ENCODE data around the gene CCDC61. TPM values are rescaled to one million over a fixed set of nuclear protein-coding genes. Genes with fewer than 3 reads are reported as not detected.

The CCDC61 gene
- total RNA-seq, 1 experiment from 2014 or later, result 6.6 TPM

GRCh38 chr19:46040125-46040524, 44.9 kb downstream of the CCDC61 start:
- DNase-seq (ENCODE audit: low read depth), result no peak

GRCh38 chr19:46040952-46041500, 45.8 kb downstream of the CCDC61 start, which contains the start of gene IGFL4:
Gene IGFL4, minus strand, starts transcription at chr19:46041002. Its CDS starts 40 bp downstream, at chr19:46040962.
- peak; percentile 89 for DNase-seq (ENCODE audit: low read depth)

DNA sequence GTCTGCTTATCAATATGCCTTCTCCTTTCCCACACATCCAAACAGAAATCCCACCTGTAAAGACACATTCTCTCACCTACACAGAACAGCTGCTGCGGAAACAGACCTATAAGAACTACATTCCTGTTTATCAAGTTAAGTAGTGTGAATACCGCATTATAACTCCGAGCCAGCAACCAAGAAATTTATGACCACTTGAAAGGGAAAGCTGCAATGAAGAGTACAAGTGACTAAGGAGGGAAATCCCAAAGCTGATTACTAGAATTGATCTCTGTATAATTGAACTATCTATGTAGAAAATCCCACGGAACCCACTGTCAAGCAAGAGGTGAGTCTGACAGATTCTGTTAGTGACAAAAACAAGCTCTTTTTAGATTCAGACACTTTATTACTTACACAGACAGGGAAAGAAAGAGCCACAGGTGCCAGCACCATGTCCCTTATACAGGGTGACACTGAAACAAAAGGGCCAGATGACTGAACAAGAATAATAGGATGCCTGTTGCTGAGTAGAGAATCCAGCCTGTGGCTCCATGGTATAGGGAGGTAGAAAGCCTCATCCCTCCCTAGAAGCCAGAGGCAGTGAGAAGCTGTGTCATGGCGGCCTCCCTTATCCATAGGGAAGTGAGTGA, 47.1 kb downstream of the CCDC61 start:
- DNase-seq (ENCODE audit: low read depth), result no peak

DNA sequence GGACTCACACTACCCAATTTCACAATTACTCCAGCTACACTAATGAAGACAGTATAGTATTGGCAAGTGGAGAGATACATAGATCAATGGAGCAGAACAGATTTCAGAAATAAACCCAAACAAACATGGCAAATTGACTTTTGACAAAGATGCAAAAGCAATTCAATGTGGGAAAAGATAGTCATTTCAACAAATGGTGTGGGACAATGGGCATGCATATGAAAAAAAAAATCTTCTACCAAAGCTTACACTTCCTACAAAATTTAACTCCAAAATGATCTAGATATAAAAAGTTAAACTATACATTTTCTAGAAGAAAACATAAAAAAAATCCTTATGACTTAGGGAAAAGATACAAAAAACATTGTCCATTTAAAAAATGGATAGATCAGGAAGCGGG, 48.3 kb downstream of the CCDC61 start:
- DNase-seq (ENCODE audit: low read depth), result no peak

GRCh38 chr19:46049597-46049996, 54.3 kb downstream of the CCDC61 start:
- no peak for DNase-seq (ENCODE audit: low read depth)

DNA sequence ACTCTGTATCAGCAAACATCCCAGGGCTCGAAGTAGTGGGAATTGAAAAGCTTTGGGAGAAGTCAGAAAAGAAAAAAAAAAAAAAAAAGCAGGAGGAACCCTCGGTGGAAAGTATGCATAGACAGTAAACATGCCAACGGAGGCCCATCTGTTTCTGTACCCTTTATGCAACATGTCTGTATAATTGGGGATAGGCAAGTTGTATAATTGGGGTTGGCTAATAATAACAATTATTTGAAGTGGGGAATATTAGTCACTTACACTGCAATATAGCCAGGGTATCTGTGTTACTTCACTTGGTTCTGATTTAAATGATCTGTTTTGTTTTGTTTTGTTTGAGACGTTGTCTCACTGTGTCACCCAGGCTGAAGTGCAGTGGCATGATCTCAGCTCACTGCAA, 57.6 kb downstream of the CCDC61 start:
- DNase-seq (ENCODE audit: low read depth), result no peak

GRCh38 chr19:46056536-46056935, 61.3 kb downstream of the CCDC61 start:
- peak; percentile 55 for DNase-seq (ENCODE audit: low read depth)

- no peak for DNase-seq (ENCODE audit: low read depth)
Observed at GRCh38 chr19:46058778-46059177, 63.5 kb downstream of the CCDC61 start.

DNA sequence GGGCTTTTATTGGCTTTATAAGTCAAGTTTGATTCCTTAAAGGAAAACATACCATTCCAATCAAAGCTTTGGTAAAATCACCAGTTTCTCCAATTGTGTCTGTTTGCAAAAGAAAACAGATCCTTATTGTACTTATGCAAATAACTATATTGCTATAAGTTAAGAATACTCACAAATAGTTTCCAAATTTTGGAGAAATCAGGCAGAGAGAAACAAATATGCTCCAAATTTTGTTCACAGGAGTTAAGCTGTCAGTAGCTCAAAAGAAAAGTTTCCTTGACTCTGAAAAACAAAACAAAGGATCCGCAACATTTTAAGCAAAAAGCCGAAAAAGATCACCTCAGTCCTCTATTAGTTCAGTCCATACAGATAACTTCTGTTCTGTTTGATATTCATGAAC, 64.7 kb downstream of the CCDC61 start:
- no peak for DNase-seq (ENCODE audit: low read depth)

DNA sequence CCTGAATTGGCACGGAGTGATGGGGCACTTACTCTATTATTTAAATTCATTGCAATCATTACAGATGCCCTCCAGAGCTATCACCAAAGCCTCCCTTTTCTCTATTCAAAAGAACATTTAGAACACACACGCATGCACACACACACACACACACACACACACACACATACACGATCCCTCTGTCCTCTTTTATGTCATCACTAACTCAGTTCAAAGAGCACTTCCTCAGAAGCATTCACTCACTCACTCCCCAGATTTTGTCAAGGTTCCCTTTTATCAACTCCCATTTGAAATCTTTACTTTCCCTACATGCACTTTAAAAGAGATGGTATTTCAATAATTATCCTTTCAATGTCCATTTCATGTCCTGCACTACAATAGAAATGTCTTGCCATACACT, 67.9 kb downstream of the CCDC61 start:
- no peak for DNase-seq (ENCODE audit: low read depth)

- peak; percentile 97 for DNase-seq (ENCODE audit: low read depth)
Observed at GRCh38 chr19:46065486-46066071, 70.3 kb downstream of the CCDC61 start.

DNA sequence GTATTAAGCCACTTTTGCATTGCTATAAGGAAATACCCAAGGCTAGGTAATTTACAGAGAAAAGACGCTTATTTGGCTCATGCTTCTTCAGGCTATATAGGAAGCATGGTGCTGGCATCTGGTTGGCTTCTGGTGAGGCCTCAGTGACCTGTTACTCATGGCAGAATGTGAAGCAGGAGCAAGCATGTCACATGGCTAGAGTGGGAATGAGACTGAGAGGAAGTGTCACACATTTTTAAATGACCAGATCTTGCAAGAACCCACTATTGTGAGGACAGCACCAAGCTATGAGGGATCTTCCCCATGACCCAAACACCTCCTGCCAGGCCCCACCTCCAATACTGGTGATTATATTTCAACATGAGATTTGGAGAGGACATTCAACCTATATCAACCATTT, 71.2 kb downstream of the CCDC61 start:
- DNase-seq (ENCODE audit: low read depth), result peak; percentile 46

GRCh38 chr19:46067691-46068090, 72.4 kb downstream of the CCDC61 start:
- DNase-seq (ENCODE audit: low read depth), result no peak

Other genes starting within 250 kb of the CCDC61 start
- 5.6 and 6.4 TPM in 2 replicates for gene SIX5, start 226.2 kb upstream of the CCDC61 start, total RNA-seq (2014; rRNA removed; shearing (Covaris generic))
- 9.3 and 11.1 TPM in 2 replicates for gene DMPK, start 213.0 kb upstream of the CCDC61 start, total RNA-seq (2014; rRNA removed; shearing (Covaris generic))
- gene DMWD, start 202.6 kb upstream of the CCDC61 start, total RNA-seq (2014; rRNA removed; shearing (Covaris generic)), result 14.2 and 20.6 TPM in 2 replicates
- not detected in 2 replicates for gene RSPH6A, start 180.2 kb upstream of the CCDC61 start, total RNA-seq (2014; rRNA removed; shearing (Covaris generic))
- 27.8 and 33.0 TPM in 2 replicates for gene SYMPK, start 132.3 kb upstream of the CCDC61 start, total RNA-seq (2014; rRNA removed; shearing (Covaris generic))
- gene FOXA3, start 131.1 kb upstream of the CCDC61 start, total RNA-seq (2014; rRNA removed; shearing (Covaris generic)), result not detected in 2 replicates
- gene IRF2BP1, start 109.3 kb upstream of the CCDC61 start, total RNA-seq (2014; rRNA removed; shearing (Covaris generic)), result 12.1 and 19.4 TPM in 2 replicates
- gene MYPOP, start 92.9 kb upstream of the CCDC61 start, total RNA-seq (2014; rRNA removed; shearing (Covaris generic)), result 0.88 and 1.1 TPM in 2 replicates
- not detected in 2 replicates for gene NANOS2, start 80.7 kb upstream of the CCDC61 start, total RNA-seq (2014; rRNA removed; shearing (Covaris generic))
- not detected in 2 replicates for gene NOVA2, start 21.6 kb upstream of the CCDC61 start, total RNA-seq (2014; rRNA removed; shearing (Covaris generic))
- gene PGLYRP1, start 27.6 kb downstream of the CCDC61 start, total RNA-seq (2014; rRNA removed; shearing (Covaris generic)), result not detected in 2 replicates
- gene IGFL4, start 45.5 kb downstream of the CCDC61 start, total RNA-seq (2014; rRNA removed; shearing (Covaris generic)), result not detected in 2 replicates
- not detected in 2 replicates for gene IGFL3, start 129.2 kb downstream of the CCDC61 start, total RNA-seq (2014; rRNA removed; shearing (Covaris generic))
- gene IGFL2, start 152.8 kb downstream of the CCDC61 start, total RNA-seq (2014; rRNA removed; shearing (Covaris generic)), result not detected in 2 replicates
- not detected in 2 replicates for gene IGFL1, start 234.3 kb downstream of the CCDC61 start, total RNA-seq (2014; rRNA removed; shearing (Covaris generic))

Data from RPMI7951 (cell line).